SK-N-DZ (cell line): ENCODE results near the gene ANKRD44.
"Not testable (repeated sequence)": the region's sequence is repeated elsewhere in the genome, so short reads cannot be mapped to it uniquely, and the experiment has no call there.

Source experiments
- DNase-seq: peaks from one replicate; pipeline ENCODE4 v3.0.0-alpha.2; 2015; ENCODE audit warnings: low spot score

The ANKRD44 gene

GRCh38 chr2:197287596-197287932 lies 23.0 kb downstream of the ANKRD44 start:
- DNase-seq: not testable (repeated sequence)

GRCh38 chr2:197286805-197287595 lies 23.6 kb downstream of the ANKRD44 start:
- no peak for DNase-seq

- no peak for DNase-seq
Observed at GRCh38 chr2:197285361-197285760, 25.2 kb downstream of the ANKRD44 start.

- DNase-seq: no peak
Observed at GRCh38 chr2:197284956-197285355, 25.6 kb downstream of the ANKRD44 start.

GRCh38 chr2:197281421-197281820 lies 29.2 kb downstream of the ANKRD44 start:
- DNase-seq: no peak

GRCh38 chr2:197280015-197280702 lies 30.4 kb downstream of the ANKRD44 start:
- DNase-seq: peak; percentile 54

- no peak for DNase-seq
Observed at GRCh38 chr2:197278799-197279763, 31.5 kb downstream of the ANKRD44 start.

GRCh38 chr2:197277794-197278193 lies 32.8 kb downstream of the ANKRD44 start:
- peak; percentile 67 for DNase-seq

GRCh38 chr2:197276156-197276555 lies 34.4 kb downstream of the ANKRD44 start:
- no peak for DNase-seq

GRCh38 chr2:197274937-197275336 lies 35.6 kb downstream of the ANKRD44 start:
- DNase-seq: no peak

GRCh38 chr2:197274349-197274748 lies 36.2 kb downstream of the ANKRD44 start:
- DNase-seq: no peak

GRCh38 chr2:197273485-197273884 lies 37.1 kb downstream of the ANKRD44 start:
- DNase-seq: peak; percentile 66

GRCh38 chr2:197270601-197271000 lies 40.0 kb downstream of the ANKRD44 start:
- DNase-seq: no peak

- no peak for DNase-seq
Observed at GRCh38 chr2:197269815-197270214, 40.8 kb downstream of the ANKRD44 start.

- DNase-seq: no peak
Observed at GRCh38 chr2:197268786-197269584, 41.6 kb downstream of the ANKRD44 start.

- no peak for DNase-seq
Observed at GRCh38 chr2:197266477-197266876, 44.1 kb downstream of the ANKRD44 start.

- no peak for DNase-seq
Observed at GRCh38 chr2:197265924-197266323, 44.7 kb downstream of the ANKRD44 start.

GRCh38 chr2:197265036-197265435 lies 45.5 kb downstream of the ANKRD44 start:
- DNase-seq: no peak

- no peak for DNase-seq
Observed at GRCh38 chr2:197264332-197264731, 46.2 kb downstream of the ANKRD44 start.

- no peak for DNase-seq
Observed at GRCh38 chr2:197263077-197263476, 47.5 kb downstream of the ANKRD44 start.

GRCh38 chr2:197261808-197262226 lies 48.8 kb downstream of the ANKRD44 start:
- DNase-seq: no peak
